Fibroblast of skin of left quadriceps (primary cell): ENCODE data around the gene PLA2R1.
A peak's percentile ranks its signal among the peaks of the same experiment; 100 is the strongest.
"Not testable (repeated sequence)": the region's sequence is repeated elsewhere in the genome, so short reads cannot be mapped to it uniquely, and the experiment has no call there.

Source experiments
- DNase-seq, 2 experiments: peaks; one replicate each; pipeline ENCODE4 v3.0.0-alpha.2; 2013; ENCODE audit warnings: low read depth in 2 of 2

PLA2R1 gene

GRCh38 chr2:160063879-160064612, 1.6 kb upstream of the PLA2R1 start:
- no peak for DNase-seq

- DNase-seq, result no peak
Measured at GRCh38 chr2:160063271-160063670, 856 bp upstream of the PLA2R1 start.

- DNase-seq, result no peak
Measured at GRCh38 chr2:160061944-160062291, 497 bp downstream of the PLA2R1 start.

GRCh38 chr2:160061533-160061932, 882 bp downstream of the PLA2R1 start:
- DNase-seq, result no peak

- no peak for DNase-seq
Measured at GRCh38 chr2:160060297-160060696, 2.1 kb downstream of the PLA2R1 start.

GRCh38 chr2:160057356-160057755, 5.1 kb downstream of the PLA2R1 start:
- DNase-seq, result no peak

- DNase-seq, result no peak
Measured at GRCh38 chr2:160055726-160056108, 6.7 kb downstream of the PLA2R1 start.

- peak; percentile 35 to 36 for DNase-seq
Measured at GRCh38 chr2:160054984-160055725, 7.3 kb downstream of the PLA2R1 start.

- DNase-seq, result no peak
Measured at GRCh38 chr2:160053946-160054345, 8.5 kb downstream of the PLA2R1 start.

- DNase-seq, result no peak
Measured at GRCh38 chr2:160052531-160052930, 9.9 kb downstream of the PLA2R1 start.

GRCh38 chr2:160051371-160051800, 11.0 kb downstream of the PLA2R1 start:
- no peak for DNase-seq

- DNase-seq, result no peak
Measured at GRCh38 chr2:160050147-160050546, 12.3 kb downstream of the PLA2R1 start.

GRCh38 chr2:160045703-160046210, 16.7 kb downstream of the PLA2R1 start:
- DNase-seq, result no peak

- no peak for DNase-seq
Measured at GRCh38 chr2:160044728-160045127, 17.7 kb downstream of the PLA2R1 start.

GRCh38 chr2:160043265-160043664, 19.1 kb downstream of the PLA2R1 start:
- no peak for DNase-seq

- no peak for DNase-seq
Measured at GRCh38 chr2:160042054-160042453, 20.4 kb downstream of the PLA2R1 start.

GRCh38 chr2:160041091-160041490, 21.3 kb downstream of the PLA2R1 start:
- no peak for DNase-seq

GRCh38 chr2:160039166-160039903, 23.1 kb downstream of the PLA2R1 start:
- DNase-seq, result no peak

- not testable (repeated sequence) for DNase-seq
Measured at GRCh38 chr2:160038662-160039061, 23.8 kb downstream of the PLA2R1 start.

GRCh38 chr2:160036736-160037135, 25.7 kb downstream of the PLA2R1 start:
- no peak for DNase-seq

- DNase-seq, result no peak
Measured at GRCh38 chr2:160035125-160035524, 27.3 kb downstream of the PLA2R1 start.

- no peak for DNase-seq
Measured at GRCh38 chr2:160034396-160034795, 28.0 kb downstream of the PLA2R1 start.
